Progenitor cell of endocrine pancreas (in vitro differentiated cells): ENCODE results near the gene TBX4. TPM values are rescaled to one million over a fixed set of nuclear protein-coding genes. Genes with fewer than 3 reads are reported as not detected.

Experiments used
- DNase-seq: peaks from one replicate; pipeline ENCODE4 v3.0.0; 2021; ENCODE audit warnings: low spot score; ENCODE audit not compliant: unreplicated experiment
- H3K27ac Mint-ChIP-seq: 2 replicates; pipeline ENCODE4 v1.8.0; 2021; ENCODE audit warnings: mild to moderate bottlenecking, moderate library complexity, mixed read lengths
- H3K27me3 Mint-ChIP-seq: 2 replicates; pipeline ENCODE4 v1.8.0; 2021; ENCODE audit warnings: mixed read lengths
- H3K36me3 Mint-ChIP-seq: 2 replicates; pipeline ENCODE4 v1.8.0; 2022; ENCODE audit warnings: mixed read lengths; ENCODE audit not compliant: insufficient read depth
- H3K4me1 Mint-ChIP-seq: 2 replicates; pipeline ENCODE4 v1.8.0; 2021; ENCODE audit warnings: low read depth, mixed read lengths
- H3K4me3 Mint-ChIP-seq: 2 replicates; pipeline ENCODE4 v1.8.0; 2021; ENCODE audit warnings: low read depth, mild to moderate bottlenecking, moderate library complexity, mixed read lengths
- H3K9me3 Mint-ChIP-seq: 2 replicates; pipeline ENCODE4 v1.8.0; 2021; ENCODE audit warnings: low read depth, mixed read lengths
- CTCF ChIP-seq: fragments of 200-600 bp; sonication (generic); IDR thresholded peaks from one replicate; pipeline ENCODE4 v1.5.0; 2021; ENCODE audit warnings: antibody characterized with exemption, mild to moderate bottlenecking; ENCODE audit not compliant: unreplicated experiment
- total RNA-seq: library from RNA; stranded (reverse); gene quantifications from 2 replicates; pipeline ENCODE4 v1.2.1, GENCODE V29; 2021

Gene TBX4
- total RNA-seq, 1 donor from 2014 or later, result not detected

- no peak for DNase-seq
- Mint-ChIP-seq H3K27ac (no peak overlapping the region), H3K36me3 (no peaks in the 10 kb centered on the region), H3K4me1 (no peaks in the 10 kb centered on the region), H3K4me3 (no peak overlapping the region), H3K27me3 (peaks cover 58% of the 10 kb centered on the region), H3K9me3 (no peaks in the 10 kb centered on the region)
- no peak for TF ChIP-seq CTCF
Observed at GRCh38 chr17:61480414-61480807, 28.2 kb downstream of the TBX4 start.

- no peak for TF ChIP-seq CTCF
- H3K4me3 Mint-ChIP-seq, result no peak overlapping the region
- H3K9me3 Mint-ChIP-seq, result no peaks in the 10 kb centered on the region
- no peak overlapping the region for H3K27ac Mint-ChIP-seq
- H3K36me3 Mint-ChIP-seq, result no peaks in the 10 kb centered on the region
- H3K27me3 Mint-ChIP-seq, result peaks cover 50% of the 10 kb centered on the region
- peaks cover 9% of the 10 kb centered on the region for H3K4me1 Mint-ChIP-seq
- no peak for DNase-seq
Observed at GRCh38 chr17:61481421-61481820, 29.2 kb downstream of the TBX4 start.

- H3K27ac Mint-ChIP-seq, result no peak overlapping the region
- DNase-seq, result no peak
- no peaks in the 10 kb centered on the region for H3K36me3 Mint-ChIP-seq
- TF ChIP-seq CTCF, result no peak
- H3K4me1 Mint-ChIP-seq, result peaks cover 17% of the 10 kb centered on the region
- no peaks in the 10 kb centered on the region for H3K9me3 Mint-ChIP-seq
- peaks cover 52% of the 10 kb centered on the region for H3K27me3 Mint-ChIP-seq
- no peak overlapping the region for H3K4me3 Mint-ChIP-seq
Observed at GRCh38 chr17:61482467-61482866, 30.2 kb downstream of the TBX4 start.

- Mint-ChIP-seq H3K9me3 (no peaks in the 10 kb centered on the region), H3K27me3 (peaks cover 52% of the 10 kb centered on the region), H3K27ac (no peak overlapping the region), H3K4me1 (peaks cover 25% of the 10 kb centered on the region), H3K36me3 (no peaks in the 10 kb centered on the region), H3K4me3 (no peak overlapping the region)
- no peak for TF ChIP-seq CTCF
- DNase-seq, result no peak
Observed at GRCh38 chr17:61483778-61484116, 31.5 kb downstream of the TBX4 start.

GRCh38 chr17:61484174-61484573, 32.0 kb downstream of the TBX4 start:
- no peak for DNase-seq
- Mint-ChIP-seq H3K4me3 (no peak overlapping the region), H3K27ac (no peak overlapping the region), H3K36me3 (no peaks in the 10 kb centered on the region), H3K4me1 (peaks cover 27% of the 10 kb centered on the region), H3K9me3 (no peaks in the 10 kb centered on the region), H3K27me3 (peaks cover 49% of the 10 kb centered on the region)
- no peak for TF ChIP-seq CTCF
